Measurements from ENCODE around the gene NAALAD2.

DNA sequence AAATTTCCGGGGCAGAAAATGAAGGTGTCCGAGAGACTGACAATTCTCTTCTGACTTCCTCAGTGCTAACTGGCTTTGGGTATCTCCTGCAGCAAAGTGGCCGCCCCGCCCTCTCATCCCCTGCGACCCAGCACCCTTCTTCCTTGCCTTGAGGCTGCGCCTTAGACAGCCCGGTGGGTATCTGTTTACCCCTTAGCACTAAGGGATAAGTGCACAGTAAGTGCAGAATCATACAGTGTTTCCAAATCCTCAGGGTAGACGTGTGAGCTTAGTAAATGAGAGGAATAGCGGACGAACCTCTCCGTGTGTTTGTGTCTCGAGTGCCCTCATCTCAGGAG lies 88.8 kb downstream of the NAALAD2 start:
- TF ChIP-seq, protein P1, sequence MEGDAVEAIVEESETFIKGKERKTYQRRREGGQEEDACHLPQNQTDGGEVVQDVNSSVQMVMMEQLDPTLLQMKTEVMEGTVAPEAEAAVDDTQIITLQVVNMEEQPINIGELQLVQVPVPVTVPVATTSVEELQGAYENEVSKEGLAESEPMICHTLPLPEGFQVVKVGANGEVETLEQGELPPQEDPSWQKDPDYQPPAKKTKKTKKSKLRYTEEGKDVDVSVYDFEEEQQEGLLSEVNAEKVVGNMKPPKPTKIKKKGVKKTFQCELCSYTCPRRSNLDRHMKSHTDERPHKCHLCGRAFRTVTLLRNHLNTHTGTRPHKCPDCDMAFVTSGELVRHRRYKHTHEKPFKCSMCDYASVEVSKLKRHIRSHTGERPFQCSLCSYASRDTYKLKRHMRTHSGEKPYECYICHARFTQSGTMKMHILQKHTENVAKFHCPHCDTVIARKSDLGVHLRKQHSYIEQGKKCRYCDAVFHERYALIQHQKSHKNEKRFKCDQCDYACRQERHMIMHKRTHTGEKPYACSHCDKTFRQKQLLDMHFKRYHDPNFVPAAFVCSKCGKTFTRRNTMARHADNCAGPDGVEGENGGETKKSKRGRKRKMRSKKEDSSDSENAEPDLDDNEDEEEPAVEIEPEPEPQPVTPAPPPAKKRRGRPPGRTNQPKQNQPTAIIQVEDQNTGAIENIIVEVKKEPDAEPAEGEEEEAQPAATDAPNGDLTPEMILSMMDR (IDR thresholded peaks at IDR 0.05; ENCODE audit: poor library complexity), result no peak
- TF ChIP-seq EZH2 (IDR thresholded peaks at IDR 0.05; ENCODE audit: borderline replicate concordance), result no peak
